GM19351 (cell line): ENCODE results near the gene OR51B2.
A peak's percentile ranks its signal among the peaks of the same experiment; 100 is the strongest.
"Not testable (repeated sequence)": the region's sequence is repeated elsewhere in the genome, so short reads cannot be mapped to it uniquely, and the experiment has no call there.

ENCODE experiments used
- ATAC-seq: cut with Tn5 transposase; IDR thresholded peaks from one replicate; pipeline ENCODE4 v1.9.1; 2021; ENCODE audit warnings: mild to moderate bottlenecking, moderate library complexity; ENCODE audit not compliant: unreplicated experiment

The OR51B2 gene

DNA sequence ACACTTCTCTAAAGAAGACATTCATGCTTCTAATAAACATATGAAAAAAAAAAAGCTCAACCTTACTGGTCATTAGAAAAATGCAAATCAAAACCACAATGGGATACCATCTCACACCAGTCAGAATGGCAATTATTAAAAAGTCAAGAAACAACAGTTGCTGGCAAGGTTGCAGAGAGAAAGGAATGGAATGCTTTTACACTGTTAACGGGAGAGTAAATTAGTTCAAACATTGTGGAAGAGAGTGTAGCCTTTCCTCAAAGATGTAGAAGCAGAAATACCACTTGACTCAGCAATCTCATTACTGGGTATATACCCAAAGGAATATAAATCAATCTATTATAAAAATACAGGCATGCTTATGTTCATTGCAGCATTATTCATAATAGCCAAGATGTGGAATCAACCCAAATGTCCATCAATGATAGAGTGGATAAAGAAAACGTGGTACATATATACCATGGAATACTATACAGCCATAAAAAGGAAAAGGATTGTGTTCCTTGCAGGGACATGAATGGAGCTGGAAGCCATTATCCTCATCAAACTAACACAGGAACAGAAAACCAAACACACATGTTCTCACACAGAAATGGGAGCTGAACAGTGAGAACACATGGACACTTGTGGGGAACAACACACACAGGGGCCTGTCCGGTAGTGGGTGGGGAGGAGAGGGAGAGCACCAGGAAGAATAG is 10.6 kb downstream of the OR51B2 start:
- ATAC-seq = not testable (repeated sequence)

DNA sequence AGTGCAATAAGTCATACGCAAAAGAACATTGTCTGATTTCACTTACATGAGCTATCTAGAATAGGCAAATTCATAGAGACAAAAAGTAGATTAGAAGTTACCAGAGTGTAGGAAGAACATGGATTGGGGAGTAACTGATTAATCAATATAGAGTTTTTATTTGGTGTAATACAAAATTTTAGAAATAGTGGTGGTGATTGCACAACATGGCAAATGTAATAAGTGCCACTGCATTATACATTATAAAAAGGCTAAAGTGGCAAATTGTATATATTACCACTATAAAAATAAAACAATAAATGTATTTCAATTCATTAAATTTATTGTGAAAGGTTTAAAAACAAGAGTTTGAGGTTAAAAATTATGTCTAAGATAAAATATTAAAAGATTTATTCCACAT is 13.7 kb downstream of the OR51B2 start:
- no peak for ATAC-seq

DNA sequence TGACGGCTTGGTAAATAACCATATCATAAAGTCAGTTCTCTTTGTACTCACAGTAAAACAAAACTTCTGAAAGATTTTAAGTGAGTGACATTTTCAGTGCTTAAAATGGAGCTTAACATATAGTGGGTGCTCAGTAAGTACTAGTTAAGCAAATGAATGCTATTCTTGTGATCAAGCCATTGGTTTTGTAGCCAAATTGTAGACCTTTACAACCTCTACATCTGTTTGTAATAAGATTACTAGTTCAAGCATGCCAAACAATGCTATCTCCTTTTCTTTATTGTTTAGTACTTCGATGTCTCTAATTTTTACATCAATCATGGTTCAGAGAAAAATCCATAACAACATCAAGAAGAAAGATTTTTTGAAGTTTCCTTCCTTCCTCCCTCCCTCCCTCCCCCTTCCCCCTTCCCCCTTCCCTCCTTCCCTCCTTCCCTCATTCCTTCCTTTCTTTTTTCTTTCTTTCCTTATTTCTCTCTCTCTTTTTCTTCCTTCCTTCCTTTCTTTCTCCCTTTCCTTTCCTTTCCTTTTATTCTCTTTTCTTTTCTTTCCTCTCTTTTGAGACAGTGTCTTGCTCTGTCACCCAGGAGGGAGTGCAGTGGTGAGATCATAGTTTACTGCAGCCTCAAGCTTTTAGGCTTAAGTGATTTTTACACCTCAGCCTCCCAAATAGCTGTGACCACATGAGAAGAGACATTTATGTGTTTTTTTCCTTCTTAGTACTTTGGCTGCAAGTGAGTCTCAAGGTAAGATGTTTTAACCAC is 16.7 kb downstream of the OR51B2 start:
- ATAC-seq = no peak

DNA sequence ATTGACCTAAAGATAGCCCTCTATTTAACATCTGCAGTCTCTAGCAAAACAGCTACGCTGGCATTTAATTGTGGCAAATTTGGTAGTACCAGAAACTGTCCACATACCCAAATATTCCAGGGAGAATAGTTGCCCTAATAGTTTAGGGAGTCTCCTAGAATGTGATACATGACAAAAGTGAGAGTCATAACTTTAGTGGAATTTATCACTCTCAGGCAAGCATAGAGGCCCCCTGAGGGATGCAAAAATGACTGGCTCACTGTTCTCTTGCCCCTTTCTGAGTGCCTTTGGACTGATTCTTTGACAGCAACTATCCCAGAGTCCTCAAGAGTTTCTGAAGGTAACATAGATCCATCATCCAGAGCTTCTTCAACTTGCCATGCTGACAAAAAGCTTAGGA is 20.1 kb downstream of the OR51B2 start:
- no peak for ATAC-seq

DNA sequence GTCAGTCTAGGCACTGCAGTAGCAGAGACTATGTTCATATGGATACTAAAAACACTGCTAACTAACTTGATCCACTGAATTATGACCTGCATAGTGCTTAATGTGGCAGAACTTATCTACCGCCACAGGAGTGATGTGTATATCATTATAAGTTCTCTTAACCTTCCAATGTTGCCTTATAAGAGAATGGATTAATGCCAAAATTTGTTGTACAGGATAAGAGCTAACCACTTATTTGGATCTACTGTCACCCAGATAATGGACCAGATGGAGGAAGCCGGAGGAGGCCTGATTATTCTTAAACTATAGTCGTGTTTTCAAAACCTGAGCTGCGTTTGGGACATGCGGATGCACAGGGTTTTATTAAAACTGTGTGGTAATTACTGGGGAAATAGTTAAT is 20.5 kb downstream of the OR51B2 start:
- ATAC-seq = no peak

DNA sequence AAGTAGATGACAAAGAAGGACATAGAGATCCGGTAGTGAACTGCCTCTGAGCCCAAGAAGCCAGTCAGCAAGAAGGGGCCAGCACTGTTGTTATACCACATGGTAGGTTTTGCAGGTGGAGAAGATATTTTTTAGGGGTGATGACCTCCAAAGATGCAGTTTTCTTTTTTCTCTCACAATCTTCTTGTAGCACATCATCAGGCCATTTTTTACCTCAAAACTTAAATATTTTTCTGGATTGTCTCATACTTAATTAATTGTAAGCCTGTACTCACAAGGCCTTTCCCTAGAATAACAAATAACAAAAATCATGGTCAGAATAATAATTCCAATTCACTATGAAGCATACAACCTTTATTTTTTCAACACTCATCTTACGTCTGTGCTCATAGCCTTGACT is 22.3 kb downstream of the OR51B2 start, which contains the start of gene OR51B4:
TSS of gene OR51B4 (minus strand) at position 101 of the 400 bp plus-strand sequence. CDS start at position 101, 0 bp downstream.
- ATAC-seq = no peak

DNA sequence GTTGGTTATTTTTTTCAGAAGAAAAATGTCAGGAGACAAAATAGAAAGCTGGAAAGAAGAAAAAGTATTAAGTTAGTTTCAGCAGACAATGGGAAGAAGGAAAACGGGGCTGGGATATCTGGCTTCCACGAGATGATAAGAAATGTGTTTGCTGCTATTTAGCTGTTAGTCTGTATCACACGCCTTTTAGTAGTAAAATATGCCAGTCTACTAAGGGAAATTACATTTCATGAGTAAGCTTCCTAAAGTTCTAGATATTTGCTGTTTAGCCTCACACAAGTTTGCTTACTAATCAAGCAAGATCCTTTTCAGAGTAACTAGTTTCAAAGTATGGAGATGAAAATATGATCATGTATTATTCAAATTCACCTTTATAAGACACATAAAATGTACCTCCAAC is 23.8 kb downstream of the OR51B2 start:
- no peak for ATAC-seq

DNA sequence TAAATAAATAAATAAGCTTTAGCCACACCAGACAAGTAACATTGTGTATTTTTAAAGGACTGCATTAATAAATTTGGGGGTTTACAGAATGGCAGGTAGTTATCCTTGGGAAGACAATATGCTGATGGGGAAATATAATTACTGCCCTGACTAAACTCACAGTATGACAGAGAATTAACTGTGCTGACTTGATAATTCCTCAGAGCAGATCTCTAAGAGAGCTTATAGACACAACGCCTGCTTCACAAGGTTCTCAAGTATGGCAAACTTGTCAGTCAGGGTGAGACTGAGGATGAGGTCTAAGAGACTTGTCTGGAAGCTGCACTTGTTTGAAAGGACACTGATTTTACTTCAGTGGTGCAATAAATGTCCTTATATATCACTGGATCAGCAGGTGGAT is 25.6 kb downstream of the OR51B2 start:
- no peak for ATAC-seq

DNA sequence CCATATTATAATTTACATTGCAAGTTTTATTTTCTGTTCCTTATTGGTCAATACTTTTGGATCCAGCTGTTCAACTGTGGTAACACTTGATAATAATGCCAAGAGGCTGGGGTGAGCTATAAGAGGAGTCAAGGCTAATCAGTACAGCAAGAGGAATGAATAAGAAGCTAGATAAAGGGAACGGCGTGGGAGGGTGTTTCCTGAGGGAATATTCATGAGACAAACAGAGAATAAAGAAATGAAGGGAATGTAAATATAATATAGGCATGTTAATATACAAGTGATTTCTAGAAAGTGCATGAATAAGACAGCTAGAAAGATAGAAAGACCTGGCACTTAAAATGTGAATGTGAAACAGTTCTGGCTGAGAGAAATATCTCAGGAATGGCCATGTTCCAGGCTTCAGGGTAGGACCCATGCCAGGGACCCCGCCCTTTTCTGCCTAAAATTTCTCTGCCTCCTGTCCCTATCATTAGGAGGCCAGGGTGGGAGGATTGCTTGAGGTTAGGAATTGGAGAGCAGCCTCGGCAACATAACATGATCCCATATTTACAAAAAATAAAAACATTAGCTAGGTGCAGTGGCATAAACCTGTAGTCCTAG is 26.3 kb downstream of the OR51B2 start:
- no peak for ATAC-seq

DNA sequence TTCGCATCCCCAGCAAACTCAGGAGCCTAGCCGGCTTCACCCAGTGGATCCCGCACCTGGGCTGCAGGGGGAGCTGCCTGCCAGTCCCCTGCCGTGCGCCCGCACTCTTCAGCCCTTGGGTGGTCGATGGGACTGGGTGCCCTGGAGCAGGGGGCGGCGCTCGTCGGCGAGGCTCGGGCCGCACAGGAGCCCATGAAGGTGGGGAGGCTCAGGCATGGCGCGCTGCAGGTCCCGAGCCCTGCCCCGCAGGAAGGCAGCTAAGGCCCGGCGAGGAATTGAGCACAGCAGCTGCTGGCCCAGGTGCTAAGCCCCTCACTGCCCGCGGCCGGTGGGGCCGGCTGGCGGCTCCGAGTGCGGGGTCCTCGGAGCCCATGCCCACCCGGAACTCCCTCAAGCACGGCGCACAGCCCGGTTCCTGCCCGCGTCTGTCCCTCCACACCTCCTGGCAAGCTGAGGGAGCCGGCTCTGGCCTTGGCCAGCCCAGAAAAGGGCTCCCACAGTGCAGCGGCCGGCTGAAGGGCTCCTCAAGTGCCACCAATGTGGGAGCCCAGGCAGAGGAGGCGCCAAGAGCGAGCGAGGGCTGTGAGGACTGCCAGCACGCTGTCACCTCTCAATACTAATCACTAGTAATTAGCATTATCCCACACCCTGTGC is 29.6 kb downstream of the OR51B2 start:
- not testable (repeated sequence) for ATAC-seq

DNA sequence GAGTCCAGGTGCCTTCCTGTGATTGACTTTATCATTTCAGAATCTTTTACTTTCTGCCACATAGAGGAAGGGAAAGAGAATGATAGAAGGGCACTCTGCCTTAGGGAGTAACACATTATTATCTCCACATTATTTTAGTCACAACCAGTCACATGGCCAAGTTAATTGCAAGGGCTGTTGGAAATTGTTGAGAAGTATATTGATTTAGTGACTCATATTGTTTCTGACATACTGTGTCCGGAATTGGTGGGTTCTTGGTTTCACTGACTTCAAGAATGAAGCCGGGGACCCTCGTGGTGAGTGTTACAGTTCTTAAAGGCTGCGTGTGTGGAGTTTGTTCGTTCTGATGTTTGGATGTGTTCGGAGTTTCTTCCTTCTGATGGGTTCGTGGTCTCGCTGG is 31.1 kb downstream of the OR51B2 start:
- ATAC-seq = no peak

DNA sequence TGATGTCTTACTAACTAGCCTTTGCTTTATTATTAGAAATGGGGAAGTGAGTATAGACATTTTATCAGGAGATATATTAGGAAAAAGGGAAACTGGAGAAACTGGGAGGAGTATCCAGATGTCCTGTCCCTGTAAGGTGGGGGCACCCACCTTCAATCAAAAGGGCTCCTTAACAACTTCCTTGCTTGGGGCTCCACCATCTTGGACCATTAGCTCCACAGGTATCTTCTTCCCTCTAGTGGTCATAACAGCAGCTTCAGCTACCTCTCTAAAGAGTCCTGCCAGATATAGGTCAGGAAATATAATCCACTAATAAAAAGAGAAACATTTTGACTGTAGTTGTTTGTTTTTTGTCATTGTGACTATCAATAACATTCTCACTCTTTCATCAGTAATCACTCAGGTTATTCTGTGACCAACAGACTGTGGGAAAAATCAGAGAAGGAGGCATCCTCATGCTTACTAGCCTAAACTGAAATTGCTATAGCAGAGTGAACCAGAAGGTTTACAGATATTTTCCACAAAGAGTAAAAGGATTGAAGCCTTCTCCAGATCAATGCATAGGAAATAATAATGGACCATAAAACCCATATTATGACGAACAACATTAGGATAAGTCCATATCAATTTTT is 32.8 kb downstream of the OR51B2 start:
- peak; percentile 100 for ATAC-seq

DNA sequence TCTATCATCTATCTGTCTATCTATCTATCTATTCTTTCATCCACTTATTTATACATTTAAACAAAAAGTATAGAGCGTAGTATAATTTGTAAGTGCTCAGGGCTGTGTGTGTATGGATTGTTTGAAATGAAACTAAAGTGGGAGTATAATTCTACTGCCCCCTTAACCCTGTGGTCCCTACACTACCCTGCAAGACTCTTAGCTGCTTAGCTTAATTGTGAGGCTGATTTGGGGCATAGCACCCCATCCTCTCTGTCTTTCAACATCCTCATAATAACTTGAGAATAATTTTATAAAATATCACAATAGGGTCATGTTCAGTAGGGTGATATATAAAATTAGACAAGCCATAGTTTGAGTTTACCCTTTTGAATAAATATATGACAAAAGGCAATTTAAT is 34.0 kb downstream of the OR51B2 start:
- no peak for ATAC-seq

DNA sequence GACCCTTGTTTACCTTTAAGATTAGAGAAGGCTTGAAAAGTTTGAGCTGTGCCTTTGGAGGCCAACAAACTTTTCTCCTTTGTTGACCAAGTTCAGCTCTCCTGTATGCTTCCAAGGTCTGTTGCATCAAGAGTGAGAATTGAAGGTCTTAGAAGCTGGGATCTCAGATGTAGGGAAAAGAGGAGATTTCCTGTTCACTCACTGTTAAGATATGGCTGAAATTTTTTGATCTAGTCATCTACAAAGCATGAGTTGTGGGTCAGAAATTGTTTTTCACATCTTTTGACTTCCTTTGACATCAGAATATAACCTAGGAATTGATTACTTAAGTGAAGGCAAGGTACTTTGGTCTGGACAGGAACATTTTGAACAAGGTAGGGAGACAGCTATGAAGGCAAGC is 34.4 kb downstream of the OR51B2 start:
- ATAC-seq = no peak

DNA sequence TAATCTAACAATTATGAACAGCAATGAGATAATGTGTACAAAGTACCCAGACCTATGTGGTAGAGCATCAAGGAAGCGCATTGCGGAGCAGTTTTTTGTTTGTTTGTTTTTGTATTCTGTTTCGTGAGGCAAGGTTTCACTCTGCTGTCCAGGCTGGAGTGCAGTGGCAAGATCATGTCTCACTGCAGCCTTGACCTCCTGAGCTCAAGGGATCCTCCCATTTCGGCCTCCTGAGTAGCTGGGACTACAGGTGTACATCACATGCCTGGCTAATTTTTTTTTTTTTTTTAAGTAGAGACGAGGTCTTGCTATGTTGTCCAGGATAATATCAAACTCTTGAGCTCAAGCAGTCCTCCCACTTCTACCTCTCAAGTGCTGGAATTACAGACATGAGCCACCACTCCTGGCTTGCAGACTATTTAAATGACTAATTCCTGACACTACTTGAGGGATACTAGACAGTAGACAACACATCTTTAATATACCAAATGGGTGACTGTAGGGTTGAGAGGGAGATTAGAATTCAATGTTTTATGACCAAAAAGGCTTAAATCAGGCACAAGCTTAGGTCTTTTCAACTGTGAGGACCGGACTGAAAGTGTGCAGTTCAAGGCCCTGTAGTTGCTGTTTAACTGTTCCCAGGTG is 35.1 kb downstream of the OR51B2 start:
- ATAC-seq = no peak

DNA sequence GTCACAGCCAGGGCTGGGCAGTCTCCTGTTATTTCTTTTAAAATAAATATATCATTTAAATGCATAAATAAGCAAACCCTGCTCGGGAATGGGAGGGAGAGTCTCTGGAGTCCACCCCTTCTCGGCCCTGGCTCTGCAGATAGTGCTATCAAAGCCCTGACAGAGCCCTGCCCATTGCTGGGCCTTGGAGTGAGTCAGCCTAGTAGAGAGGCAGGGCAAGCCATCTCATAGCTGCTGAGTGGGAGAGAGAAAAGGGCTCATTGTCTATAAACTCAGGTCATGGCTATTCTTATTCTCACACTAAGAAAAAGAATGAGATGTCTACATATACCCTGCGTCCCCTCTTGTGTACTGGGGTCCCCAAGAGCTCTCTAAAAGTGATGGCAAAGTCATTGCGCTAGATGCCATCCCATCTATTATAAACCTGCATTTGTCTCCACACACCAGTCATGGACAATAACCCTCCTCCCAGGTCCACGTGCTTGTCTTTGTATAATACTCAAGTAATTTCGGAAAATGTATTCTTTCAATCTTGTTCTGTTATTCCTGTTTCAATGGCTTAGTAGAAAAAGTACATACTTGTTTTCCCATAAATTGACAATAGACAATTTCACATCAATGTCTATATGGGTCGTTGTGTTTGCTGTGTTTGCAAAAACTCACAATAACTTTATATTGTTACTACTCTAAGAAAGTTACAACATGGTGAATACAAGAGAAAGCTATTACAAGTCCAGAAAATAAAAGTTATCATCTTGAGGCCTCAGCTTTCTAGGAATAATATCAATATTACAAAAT is 35.8 kb downstream of the OR51B2 start:
- no peak for ATAC-seq

DNA sequence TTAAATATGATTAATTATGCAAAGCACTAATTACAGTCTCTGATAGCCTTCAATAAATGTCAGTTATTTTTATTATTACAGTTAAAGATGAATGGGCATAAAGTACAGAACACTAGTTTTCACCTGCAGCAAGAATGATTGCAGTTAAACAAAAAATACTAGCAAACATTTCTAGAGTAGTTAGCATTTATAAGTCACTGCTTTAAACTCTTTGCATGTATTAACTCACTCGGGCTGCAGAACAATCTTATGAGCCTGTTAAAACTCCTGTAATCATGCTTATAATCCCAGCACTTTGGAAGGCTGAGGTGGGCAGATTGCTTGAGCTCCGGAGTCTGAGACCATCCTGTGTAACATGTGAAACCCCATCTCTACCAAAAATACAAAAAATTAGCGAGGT is 37.2 kb downstream of the OR51B2 start:
- ATAC-seq = no peak

DNA sequence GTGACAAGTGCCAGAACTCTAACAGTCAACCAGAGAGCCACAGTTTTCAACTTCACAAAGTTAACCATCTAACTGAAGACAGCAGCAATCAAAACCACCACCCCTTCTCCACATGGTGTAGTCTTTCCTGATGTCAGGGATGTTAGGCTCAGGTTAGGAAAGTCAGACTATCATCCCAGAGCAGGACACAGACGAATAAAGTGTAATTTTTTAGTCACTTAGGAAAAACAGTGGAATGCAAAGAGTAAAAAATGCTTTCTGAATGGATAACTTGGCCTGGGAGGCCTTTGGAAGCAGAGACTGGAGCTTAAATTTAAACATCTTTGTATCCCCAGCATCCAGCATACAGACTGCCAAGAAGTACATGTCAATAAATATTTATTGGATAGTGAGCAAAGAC is 37.7 kb downstream of the OR51B2 start:
- no peak for ATAC-seq

DNA sequence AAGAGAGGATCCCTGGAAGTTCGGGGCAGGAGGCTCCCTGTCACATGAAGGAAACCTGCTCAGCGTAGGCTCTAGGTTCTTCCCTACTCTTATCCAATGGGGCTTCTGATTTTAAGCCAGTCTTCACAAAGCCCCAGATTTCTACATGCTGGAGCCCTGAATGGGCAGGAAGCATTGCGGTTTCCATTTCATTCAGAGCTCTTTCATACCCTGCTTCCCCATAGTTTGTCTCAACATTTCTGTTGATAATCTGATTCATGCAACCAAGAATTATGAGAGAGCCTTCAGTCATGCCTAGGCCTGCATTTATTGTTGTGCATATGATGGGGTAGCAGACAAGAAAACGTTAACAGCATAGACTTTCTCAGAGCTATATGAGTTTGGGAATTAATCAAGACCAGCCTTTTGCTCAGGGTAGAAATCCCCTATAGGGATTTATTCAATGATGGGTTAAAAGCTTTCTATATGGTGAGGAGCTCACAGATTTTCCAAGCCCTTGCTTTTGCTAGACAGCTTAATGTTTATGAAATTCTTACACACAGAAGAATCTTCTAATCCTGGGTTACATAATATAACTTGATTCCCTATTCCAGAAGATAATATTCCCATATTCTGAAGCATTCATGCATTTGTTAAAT is 38.3 kb downstream of the OR51B2 start:
- no peak for ATAC-seq
